Vagina (tissue), 2 donors: ENCODE measurements around the gene EFCAB11.

ENCODE experiments used
- CTCF ChIP-seq, 3 experiments: fragments of 450-650 bp in 2 of 3; fragments of 200-600 bp in 1 of 3; sonication (generic) in 1 of 3; IDR thresholded peaks; one replicate each; pipeline ENCODE4 v1.5.1; 2017 to 2019; ENCODE audit warnings: antibody characterized with exemption in 3 of 3, mild to moderate bottlenecking in 2 of 3, moderate library complexity in 2 of 3
- POLR2A ChIP-seq, 2 donors: fragments of 450-650 bp; IDR thresholded peaks; one replicate each; pipeline ENCODE4 v1.6.1; 2017; ENCODE audit warnings: antibody characterized with exemption in 2 of 2, mild to moderate bottlenecking in 2 of 2, moderate library complexity in 2 of 2
- POLR2AphosphoS5 ChIP-seq, 2 donors: sonication (generic); formaldehyde crosslinking; IDR thresholded peaks; one replicate each; pipeline ENCODE4 v1.9.0; 2017; ENCODE audit warnings: antibody characterized with exemption in 2 of 2, mild to moderate bottlenecking in 2 of 2, low read depth in 1 of 2; ENCODE audit not compliant: insufficient read depth in 1 of 2

GRCh38 chr14:89828471-89829165 lies 125.9 kb downstream of the EFCAB11 start:
- TF ChIP-seq POLR2A (IDR thresholded peaks at IDR 0.05) (no peak), CTCF (IDR thresholded peaks at IDR 0.05) (no peak), POLR2AphosphoS5 (IDR thresholded peaks at IDR 0.05; ENCODE audit: insufficient read depth in 1 of 2, low read depth in 1 of 2) (no peak)
